IMR-90 (cell line): ENCODE results near the gene PCK1. TPM values are rescaled to one million over a fixed set of nuclear protein-coding genes. Genes with fewer than 3 reads are reported as not detected.

Experiments used
- ATAC-seq: fragments of 200-7000 bp; cut with Tn5 transposase; 2 replicates; pipeline ENCODE4 v1.9.1; 2020; ENCODE audit warnings: low read depth, mild to moderate bottlenecking, moderate library complexity
- BruUV-seq: library from RNA; stranded (reverse); fragments of 400-500 nt; replicated peaks from 2 replicates; lab custom pipeline; 2021; lab: Mats Ljungman, UMichigan
- CTCF ChIA-PET: fragments of 300-600 bp; formaldehyde crosslinking; extraction: SDS; loops from one replicate; lab custom pipeline; 2021; ENCODE audit warnings: antibody characterized with exemption; lab: Yijun Ruan, JAX
- POLR2A ChIA-PET: fragments of 300-600 bp; sonication (Branson Sonifier 250); formaldehyde crosslinking; loops from one replicate; lab custom pipeline; 2022; ENCODE audit warnings: antibody characterized with exemption; ENCODE audit not compliant: unreplicated experiment; lab: Charles Lee
- DNase-seq: peaks from one replicate; pipeline ENCODE4 v3.0.0; 2013
- H2AFZ ChIP-seq: replicated peaks from 2 replicates; pipeline ENCODE3; 2013; ENCODE audit warnings: low read length, mild to moderate bottlenecking; ENCODE audit not compliant: poor library complexity
- H2AK5ac ChIP-seq: 2 replicates; pipeline ENCODE4 v1.6.1; 2013; ENCODE audit warnings: low read depth, low read length, inconsistent platforms
- H2AK9ac ChIP-seq: replicated peaks from 2 replicates; pipeline ENCODE3; 2013; ENCODE audit warnings: mild to moderate bottlenecking, low read depth, low read length, moderate library complexity; ENCODE audit not compliant: poor library complexity
- H2BK120ac ChIP-seq: 2 replicates; pipeline ENCODE4 v1.6.1; 2013; ENCODE audit warnings: low read depth, low read length, inconsistent platforms
- H2BK15ac ChIP-seq: 3 replicates; pipeline ENCODE4 v1.6.1; 2013; ENCODE audit warnings: low read depth, low read length, inconsistent platforms
- H2BK20ac ChIP-seq: 2 replicates; pipeline ENCODE4 v1.6.1; 2013; ENCODE audit warnings: low read depth, mild to moderate bottlenecking, inconsistent platforms, low read length, moderate library complexity
- H2BK5ac ChIP-seq: 2 replicates; pipeline ENCODE4 v1.6.1; 2013; ENCODE audit warnings: mild to moderate bottlenecking, low read depth, low read length, inconsistent platforms; ENCODE audit not compliant: poor library complexity, severe bottlenecking
- H3K14ac ChIP-seq: replicated peaks from 2 replicates; pipeline ENCODE4 v1.6.1; 2013; ENCODE audit warnings: low read depth, low read length, inconsistent platforms
- H3K18ac ChIP-seq: 2 replicates; pipeline ENCODE4 v1.6.1; 2013; ENCODE audit warnings: low read depth, low read length, control low read depth
- H3K23ac ChIP-seq: 2 replicates; pipeline ENCODE4 v1.6.1; 2013; ENCODE audit warnings: low read depth, low read length, inconsistent platforms
- H3K27ac ChIP-seq: 2 replicates; pipeline ENCODE4 v1.5.1; 2013; ENCODE audit warnings: mild to moderate bottlenecking, control low read depth, low read length; ENCODE audit not compliant: insufficient read depth
- H3K27me3 ChIP-seq: 2 replicates; pipeline ENCODE4 v1.6.1; 2013; ENCODE audit warnings: low read length; ENCODE audit not compliant: control insufficient read depth, insufficient read depth
- H3K36me3 ChIP-seq: 2 replicates; pipeline ENCODE4 v1.6.1; 2013; ENCODE audit warnings: low read length, mixed read lengths; ENCODE audit not compliant: control insufficient read depth, insufficient read depth
- H3K4ac ChIP-seq: 2 replicates; pipeline ENCODE4 v1.6.1; 2013; ENCODE audit warnings: low read depth, low read length, inconsistent platforms
- H3K4me1 ChIP-seq: 2 replicates; pipeline ENCODE4 v1.6.1; 2013; ENCODE audit warnings: low read length, mixed read lengths; ENCODE audit not compliant: control insufficient read depth, insufficient read depth
- H3K4me2 ChIP-seq: 2 replicates; pipeline ENCODE4 v1.6.1; 2013; ENCODE audit warnings: low read depth, mild to moderate bottlenecking, control low read depth, low read length, moderate library complexity
- H3K4me3 ChIP-seq: 2 replicates; pipeline ENCODE4 v1.5.1; 2013; ENCODE audit warnings: low read depth, mild to moderate bottlenecking, control low read depth, low read length, moderate library complexity; ENCODE audit not compliant: insufficient read depth
- H3K56ac ChIP-seq: 2 replicates; pipeline ENCODE4 v1.6.1; 2013; ENCODE audit warnings: low read length, inconsistent platforms; ENCODE audit not compliant: insufficient read depth; ENCODE audit errors: extremely low read depth
- H3K79me1 ChIP-seq, 2 experiments: 2 replicates each; pipeline ENCODE4 v1.6.1; 2013; ENCODE audit warnings: low read length in 2 of 2, inconsistent platforms in 1 of 2, low read depth in 1 of 2
- H3K9ac ChIP-seq: 2 replicates; pipeline ENCODE4 v1.6.1; 2013; ENCODE audit warnings: low read depth, low read length, control low read depth
- H3K9me1 ChIP-seq: 2 replicates; pipeline ENCODE4 v1.6.1; 2013; ENCODE audit warnings: low read length, inconsistent platforms; ENCODE audit not compliant: insufficient read depth
- H3K9me3 ChIP-seq: 2 replicates; pipeline ENCODE4 v1.6.1; 2013; ENCODE audit warnings: low read length; ENCODE audit not compliant: control insufficient read depth, insufficient read depth
- H4K20me1 ChIP-seq: 2 replicates; pipeline ENCODE4 v1.6.1; 2013; ENCODE audit warnings: low read length, inconsistent platforms; ENCODE audit not compliant: insufficient read depth
- H4K5ac ChIP-seq: 2 replicates; pipeline ENCODE4 v1.6.1; 2013; ENCODE audit warnings: mild to moderate bottlenecking, low read depth, low read length, control low read depth
- H4K8ac ChIP-seq, 2 experiments: 2 replicates each; pipeline ENCODE4 v1.6.1; 2013; ENCODE audit warnings: low read depth in 2 of 2, low read length in 2 of 2, control low read depth in 1 of 2, inconsistent platforms in 1 of 2
- H4K91ac ChIP-seq: 2 replicates; pipeline ENCODE4 v1.6.1; 2013; ENCODE audit warnings: low read depth, low read length, inconsistent platforms; ENCODE audit not compliant: insufficient read depth
- BHLHE40 ChIP-seq: fragments of 150-350 bp; IDR thresholded peaks from 2 replicates; pipeline ENCODE4 v1.6.1; 2016; ENCODE audit warnings: mild to moderate bottlenecking, low read depth, low read length
- CEBPB ChIP-seq: IDR thresholded peaks from 2 replicates; pipeline ENCODE4 v1.6.1; 2012; ENCODE audit warnings: low read depth, low read length, improper control_type of control experiment
- ELK1 ChIP-seq: fragments of 150-350 bp; IDR thresholded peaks from 2 replicates; pipeline ENCODE4 v1.6.1; 2016; ENCODE audit warnings: low read depth, mild to moderate bottlenecking, low read length, moderate library complexity, borderline replicate concordance
- MAZ ChIP-seq: IDR thresholded peaks from 2 replicates; pipeline ENCODE4 v1.6.1; 2012; ENCODE audit warnings: low read depth, mild to moderate bottlenecking, low read length, improper control_type of control experiment, moderate library complexity, borderline replicate concordance
- MXI1 ChIP-seq: IDR thresholded peaks from 2 replicates; pipeline ENCODE4 v1.6.1; 2012; ENCODE audit warnings: low read depth, mild to moderate bottlenecking, low read length, moderate library complexity, borderline replicate concordance
- NFE2L2 ChIP-seq: fragments of 150-350 bp; IDR thresholded peaks from 2 replicates; pipeline ENCODE4 v1.6.1; 2016; ENCODE audit warnings: low read depth, mild to moderate bottlenecking, low read length
- POLR2A ChIP-seq: IDR thresholded peaks from 2 replicates; pipeline ENCODE4 v1.6.1; 2012; ENCODE audit warnings: mild to moderate bottlenecking, low read depth, low read length
- RAD21 ChIP-seq: IDR thresholded peaks from 2 replicates; pipeline ENCODE4 v1.6.1; 2012; ENCODE audit warnings: low read length, improper control_type of control experiment
- RFX5 ChIP-seq: IDR thresholded peaks from 2 replicates; pipeline ENCODE4 v1.8.0; 2012; ENCODE audit warnings: low read depth, mild to moderate bottlenecking, low read length, moderate library complexity
- WGBS, 2 experiments: methylation state at CpG; one replicate each; pipeline versions ENCODE4 v1.1.5 to v1.1.7; 2013; ENCODE audit warnings: missing lambda C conversion rate in 2 of 2; ENCODE audit not compliant: insufficient read length in 1 of 2; ENCODE audit errors: extremely low coverage in 2 of 2; 5-methylcytosine and 5-hydroxymethylcytosine counted together
- dilution Hi-C: fragments of 300-500 bp; cut with HindIII; formaldehyde crosslinking; loops from one replicate; pipeline ENCODE4 v1.14.3; 2018; ENCODE audit warnings: low sequenced_read_pairs; ENCODE audit not compliant: unreplicated experiment
- in situ Hi-C: fragments of 300-500 bp; cut with MboI; formaldehyde crosslinking; loops from 3 replicates; pipeline ENCODE4 v1.14.3; 2019; ENCODE audit warnings: low sequenced_read_pairs, inconsistent platforms, mixed read lengths
- intact Hi-C: fragments of 100-400 bp; cut with micrococcal nuclease; formaldehyde crosslinking; loops from 2 replicates; pipeline ENCODE4 v1.10.0; 2022
- polyA plus RNA-seq, 3 experiments: library from polyadenylated mRNA; depleted of rRNA; stranded (reverse); fragments of >200 nt; gene quantifications; 2 replicates each; pipeline ENCODE4 v1.2.3, GENCODE V29; 2012; ENCODE audit warnings: low replicate concordance in 1 of 3
- total RNA-seq: library from RNA; depleted of rRNA; stranded (reverse); fragments of >200 nt; gene quantifications from 2 replicates; pipeline ENCODE4 v1.2.3, GENCODE V29; 2012

PCK1 gene
- total and polyA plus RNA-seq, 2 of the 4 experiments (the other 2 are of a cell fraction), result not detected

- intact Hi-C loops, result no loop called here
- Histone ChIP-seq H4K5ac (no peak overlapping the region), H3K9ac (no peak overlapping the region), H3K4ac (no peak overlapping the region), H2BK5ac (no peak overlapping the region), H3K27ac (no peak overlapping the region), H3K56ac (no peak overlapping the region), H4K20me1 (no peaks in the 10 kb centered on the region), H2BK20ac (no peak overlapping the region), H3K18ac (no peak overlapping the region), H3K36me3 (no peaks in the 10 kb centered on the region), H3K14ac (no peak overlapping the region), H2AK9ac (no peak overlapping the region), H3K4me2 (no peak overlapping the region), H2BK15ac (no peak overlapping the region), H2AK5ac (no peak overlapping the region), H4K91ac (no peak overlapping the region), H3K79me1 (no peaks in the 10 kb centered on the region), H4K8ac (no peak overlapping the region), H3K27me3 (peaks cover 6% of the 10 kb centered on the region), H3K9me3 (no peaks in the 10 kb centered on the region), H2AFZ (no peak overlapping the region), H3K4me1 (no peaks in the 10 kb centered on the region), H3K9me1 (no peaks in the 10 kb centered on the region), H3K23ac (no peak overlapping the region), H2BK120ac (no peak overlapping the region), H3K4me3 (no peak overlapping the region)
- no peak for TF ChIP-seq MAZ
- no peak for TF ChIP-seq RAD21
- no peak for TF ChIP-seq MXI1
- TF ChIP-seq ELK1, result no peak
- TF ChIP-seq BHLHE40, result no peak
- no peak for TF ChIP-seq RFX5
- TF ChIP-seq POLR2A, result no peak
- TF ChIP-seq NFE2L2, result no peak
- TF ChIP-seq CEBPB, result no peak
- BruUV-seq, result no TSS peak
- no peak for DNase-seq
- ChIA-PET CTCF (no interaction called here), POLR2A (no interaction called here)
- no peak for ATAC-seq
- in situ Hi-C loops, result no loop called here
- dilution Hi-C loops, result no loop called here
- 78% methylated on average over 9 of the region's 12 CpGs; no CpG with 5 or more reads in 1 of the 2 experiments for WGBS, 2 experiments
Measured at GRCh38 chr20:57568960-57569359, 8.1 kb downstream of the PCK1 start.
